ENCODE data around the gene LEKR1. TPM values are rescaled to one million over a fixed set of nuclear protein-coding genes. Genes with fewer than 3 reads are reported as not detected.
"Not testable (repeated sequence)": the region's sequence is repeated elsewhere in the genome, so short reads cannot be mapped to it uniquely, and the experiment has no call there.

The LEKR1 gene
- total RNA-seq, 1 donor from 2014 or later, result 2.3 TPM

- DNase-seq (ENCODE audit: low read depth), result no peak
Measured at GRCh38 chr3:156892701-156893100, 66.5 kb downstream of the LEKR1 start.

GRCh38 chr3:156895374-156895773 lies 69.2 kb downstream of the LEKR1 start:
- H3K27me3 ChIP-seq (ENCODE audit: control insufficient read depth, insufficient read depth, low read length); DNase-seq (ENCODE audit: low read depth); H3K36me3 ChIP-seq (ENCODE audit: control insufficient read depth, insufficient read depth, low read length); H3K4me3 ChIP-seq (ENCODE audit: low read depth, low read length): not testable (repeated sequence)

More at GRCh38 chr3:156892701-156893100, 66.5 kb downstream of the LEKR1 start:
- H3K36me3 ChIP-seq (ENCODE audit: control insufficient read depth, insufficient read depth, low read length), result no peaks in the 10 kb centered on the region
- no peaks in the 10 kb centered on the region for H3K27me3 ChIP-seq (ENCODE audit: control insufficient read depth, insufficient read depth, low read length)
- H3K4me3 ChIP-seq (ENCODE audit: low read depth, low read length), result no peak overlapping the region
- TF ChIP-seq, protein P1, sequence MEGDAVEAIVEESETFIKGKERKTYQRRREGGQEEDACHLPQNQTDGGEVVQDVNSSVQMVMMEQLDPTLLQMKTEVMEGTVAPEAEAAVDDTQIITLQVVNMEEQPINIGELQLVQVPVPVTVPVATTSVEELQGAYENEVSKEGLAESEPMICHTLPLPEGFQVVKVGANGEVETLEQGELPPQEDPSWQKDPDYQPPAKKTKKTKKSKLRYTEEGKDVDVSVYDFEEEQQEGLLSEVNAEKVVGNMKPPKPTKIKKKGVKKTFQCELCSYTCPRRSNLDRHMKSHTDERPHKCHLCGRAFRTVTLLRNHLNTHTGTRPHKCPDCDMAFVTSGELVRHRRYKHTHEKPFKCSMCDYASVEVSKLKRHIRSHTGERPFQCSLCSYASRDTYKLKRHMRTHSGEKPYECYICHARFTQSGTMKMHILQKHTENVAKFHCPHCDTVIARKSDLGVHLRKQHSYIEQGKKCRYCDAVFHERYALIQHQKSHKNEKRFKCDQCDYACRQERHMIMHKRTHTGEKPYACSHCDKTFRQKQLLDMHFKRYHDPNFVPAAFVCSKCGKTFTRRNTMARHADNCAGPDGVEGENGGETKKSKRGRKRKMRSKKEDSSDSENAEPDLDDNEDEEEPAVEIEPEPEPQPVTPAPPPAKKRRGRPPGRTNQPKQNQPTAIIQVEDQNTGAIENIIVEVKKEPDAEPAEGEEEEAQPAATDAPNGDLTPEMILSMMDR (IDR thresholded peaks at IDR 0.05; ENCODE audit: insufficient read depth, low read length, poor library complexity, severe bottlenecking), result no peak

- not testable (repeated sequence) for DNase-seq (ENCODE audit: low read depth); H3K27me3 ChIP-seq (ENCODE audit: control insufficient read depth, insufficient read depth, low read length); H3K36me3 ChIP-seq (ENCODE audit: control insufficient read depth, insufficient read depth, low read length); H3K4me3 ChIP-seq (ENCODE audit: low read depth, low read length)
Measured at GRCh38 chr3:156897851-156898250, 71.7 kb downstream of the LEKR1 start.

DNA sequence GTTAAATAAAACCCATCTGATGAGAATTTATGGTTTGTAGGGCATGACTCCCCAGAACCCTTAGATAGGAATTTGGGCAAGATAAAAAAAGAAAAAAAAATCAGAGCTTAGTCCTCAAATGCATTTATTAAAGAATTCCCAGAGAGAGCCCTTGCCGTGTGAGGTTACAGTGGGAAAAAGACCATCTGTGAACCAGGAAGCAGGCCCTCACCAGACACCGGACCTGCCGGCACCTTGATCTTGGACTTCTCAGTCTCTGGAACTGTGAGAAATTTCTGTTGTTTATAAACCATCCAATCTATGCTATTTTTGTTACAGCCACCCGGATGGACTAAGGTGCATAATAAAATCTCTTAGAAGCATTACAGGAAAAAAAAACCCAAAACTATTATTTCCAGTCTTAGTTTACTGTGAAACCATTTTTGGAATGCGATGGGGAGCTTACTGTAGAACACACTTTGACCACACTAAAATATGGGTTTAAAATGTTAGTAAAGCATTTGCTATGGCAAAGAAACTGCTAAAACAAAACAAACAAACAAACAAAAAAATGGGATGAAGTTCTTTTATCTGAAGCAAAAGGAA lies 72.2 kb downstream of the LEKR1 start:
- DNase-seq (ENCODE audit: low read depth), result no peak

DNA sequence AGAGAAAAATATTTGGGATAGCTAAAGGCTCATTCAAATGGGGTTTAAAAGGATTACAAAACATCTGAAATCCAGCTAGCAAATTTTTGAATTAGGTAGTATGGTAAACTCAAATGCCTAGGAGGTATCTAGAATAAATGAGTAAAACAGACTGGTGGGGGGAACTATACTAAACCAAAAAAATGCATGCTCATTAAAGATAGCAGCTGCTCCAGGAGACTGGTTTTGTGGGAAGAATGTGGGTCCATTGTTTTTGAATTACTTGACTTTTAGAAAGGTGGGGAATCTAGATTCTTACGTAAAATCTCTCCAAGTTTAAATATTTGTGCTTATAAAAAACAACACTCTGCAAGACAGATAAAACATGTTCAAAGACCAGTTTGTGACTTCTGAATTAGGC lies 73.8 kb downstream of the LEKR1 start:
- H3K36me3 ChIP-seq (ENCODE audit: control insufficient read depth, insufficient read depth, low read length), result no peaks in the 10 kb centered on the region
- no peak overlapping the region for H3K4me3 ChIP-seq (ENCODE audit: low read depth, low read length)
- no peak for DNase-seq (ENCODE audit: low read depth)
- TF ChIP-seq, protein P1 (IDR thresholded peaks at IDR 0.05; ENCODE audit: insufficient read depth, low read length, poor library complexity, severe bottlenecking), result no peak
- no peaks in the 10 kb centered on the region for H3K27me3 ChIP-seq (ENCODE audit: control insufficient read depth, insufficient read depth, low read length)

More for the DNA sequence above, 72.2 kb downstream of the LEKR1 start:
- Histone ChIP-seq H3K36me3 (ENCODE audit: control insufficient read depth, insufficient read depth, low read length) (no peaks in the 10 kb centered on the region), H3K27me3 (ENCODE audit: control insufficient read depth, insufficient read depth, low read length) (no peaks in the 10 kb centered on the region), H3K4me3 (ENCODE audit: low read depth, low read length) (no peak overlapping the region)
- TF ChIP-seq, protein P1 (IDR thresholded peaks at IDR 0.05; ENCODE audit: insufficient read depth, low read length, poor library complexity, severe bottlenecking), result no peak

DNA sequence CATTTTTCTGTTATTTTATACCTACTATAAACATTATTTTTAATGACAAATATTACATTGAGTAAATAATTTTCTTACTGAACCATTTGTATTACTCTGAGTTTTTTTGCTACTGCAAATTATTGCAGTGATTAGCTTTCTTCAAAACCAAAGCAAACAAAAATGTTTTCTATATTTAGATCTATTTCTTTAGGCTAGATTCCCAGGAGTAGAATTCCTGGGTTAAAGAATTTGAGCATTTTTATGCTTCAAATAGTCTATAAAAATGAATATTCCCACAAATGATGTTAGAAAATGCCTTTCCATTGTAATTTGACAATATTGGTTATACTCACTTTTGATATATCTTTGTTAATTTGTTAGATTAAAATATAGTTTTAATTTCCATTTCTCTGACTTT lies 76.8 kb downstream of the LEKR1 start:
- DNase-seq (ENCODE audit: low read depth), result no peak
- Histone ChIP-seq H3K27me3 (ENCODE audit: control insufficient read depth, insufficient read depth, low read length) (no peaks in the 10 kb centered on the region), H3K36me3 (ENCODE audit: control insufficient read depth, insufficient read depth, low read length) (no peaks in the 10 kb centered on the region), H3K4me3 (ENCODE audit: low read depth, low read length) (no peak overlapping the region)
- TF ChIP-seq, protein P1 (IDR thresholded peaks at IDR 0.05; ENCODE audit: insufficient read depth, low read length, poor library complexity, severe bottlenecking), result no peak

DNA sequence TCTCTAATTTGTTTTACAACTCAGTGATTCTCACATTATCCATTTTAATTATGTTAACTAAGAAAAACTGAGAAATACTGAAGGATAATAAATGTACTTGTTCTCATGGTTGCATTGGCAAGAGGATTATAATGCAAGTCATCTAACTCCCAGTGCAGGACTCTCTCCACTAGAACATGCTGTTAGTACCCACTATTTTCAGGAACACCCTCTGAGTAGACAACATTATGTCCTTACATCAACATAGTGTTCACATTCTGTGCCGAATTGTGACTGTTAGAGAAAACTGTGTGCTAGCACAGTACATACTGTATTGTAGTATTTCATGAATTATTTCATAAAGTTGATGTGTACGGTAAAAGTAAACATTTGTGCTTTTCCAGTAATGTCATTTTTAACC lies 80.1 kb downstream of the LEKR1 start:
- no peaks in the 10 kb centered on the region for H3K36me3 ChIP-seq (ENCODE audit: control insufficient read depth, insufficient read depth, low read length)

More for the DNA sequence above, 80.1 kb downstream of the LEKR1 start:
- TF ChIP-seq, protein P1 (IDR thresholded peaks at IDR 0.05; ENCODE audit: insufficient read depth, low read length, poor library complexity, severe bottlenecking), result no peak
- Histone ChIP-seq H3K4me3 (ENCODE audit: low read depth, low read length) (no peak overlapping the region), H3K27me3 (ENCODE audit: control insufficient read depth, insufficient read depth, low read length) (no peaks in the 10 kb centered on the region)
- no peak for DNase-seq (ENCODE audit: low read depth)
